ENCODE results near the gene UBAP2.

UBAP2 gene, protein sequence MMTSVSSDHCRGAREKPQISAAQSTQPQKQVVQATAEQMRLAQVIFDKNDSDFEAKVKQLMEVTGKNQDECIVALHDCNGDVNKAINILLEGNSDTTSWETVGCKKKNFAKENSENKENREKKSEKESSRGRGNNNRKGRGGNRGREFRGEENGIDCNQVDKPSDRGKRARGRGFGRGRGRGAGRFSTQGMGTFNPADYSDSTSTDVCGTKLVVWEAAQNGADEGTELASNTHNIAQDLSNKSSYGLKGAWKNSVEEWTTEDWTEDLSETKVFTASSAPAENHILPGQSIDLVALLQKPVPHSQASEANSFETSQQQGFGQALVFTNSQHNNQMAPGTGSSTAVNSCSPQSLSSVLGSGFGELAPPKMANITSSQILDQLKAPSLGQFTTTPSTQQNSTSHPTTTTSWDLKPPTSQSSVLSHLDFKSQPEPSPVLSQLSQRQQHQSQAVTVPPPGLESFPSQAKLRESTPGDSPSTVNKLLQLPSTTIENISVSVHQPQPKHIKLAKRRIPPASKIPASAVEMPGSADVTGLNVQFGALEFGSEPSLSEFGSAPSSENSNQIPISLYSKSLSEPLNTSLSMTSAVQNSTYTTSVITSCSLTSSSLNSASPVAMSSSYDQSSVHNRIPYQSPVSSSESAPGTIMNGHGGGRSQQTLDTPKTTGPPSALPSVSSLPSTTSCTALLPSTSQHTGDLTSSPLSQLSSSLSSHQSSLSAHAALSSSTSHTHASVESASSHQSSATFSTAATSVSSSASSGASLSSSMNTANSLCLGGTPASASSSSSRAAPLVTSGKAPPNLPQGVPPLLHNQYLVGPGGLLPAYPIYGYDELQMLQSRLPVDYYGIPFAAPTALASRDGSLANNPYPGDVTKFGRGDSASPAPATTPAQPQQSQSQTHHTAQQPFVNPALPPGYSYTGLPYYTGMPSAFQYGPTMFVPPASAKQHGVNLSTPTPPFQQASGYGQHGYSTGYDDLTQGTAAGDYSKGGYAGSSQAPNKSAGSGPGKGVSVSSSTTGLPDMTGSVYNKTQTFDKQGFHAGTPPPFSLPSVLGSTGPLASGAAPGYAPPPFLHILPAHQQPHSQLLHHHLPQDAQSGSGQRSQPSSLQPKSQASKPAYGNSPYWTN

DNA sequence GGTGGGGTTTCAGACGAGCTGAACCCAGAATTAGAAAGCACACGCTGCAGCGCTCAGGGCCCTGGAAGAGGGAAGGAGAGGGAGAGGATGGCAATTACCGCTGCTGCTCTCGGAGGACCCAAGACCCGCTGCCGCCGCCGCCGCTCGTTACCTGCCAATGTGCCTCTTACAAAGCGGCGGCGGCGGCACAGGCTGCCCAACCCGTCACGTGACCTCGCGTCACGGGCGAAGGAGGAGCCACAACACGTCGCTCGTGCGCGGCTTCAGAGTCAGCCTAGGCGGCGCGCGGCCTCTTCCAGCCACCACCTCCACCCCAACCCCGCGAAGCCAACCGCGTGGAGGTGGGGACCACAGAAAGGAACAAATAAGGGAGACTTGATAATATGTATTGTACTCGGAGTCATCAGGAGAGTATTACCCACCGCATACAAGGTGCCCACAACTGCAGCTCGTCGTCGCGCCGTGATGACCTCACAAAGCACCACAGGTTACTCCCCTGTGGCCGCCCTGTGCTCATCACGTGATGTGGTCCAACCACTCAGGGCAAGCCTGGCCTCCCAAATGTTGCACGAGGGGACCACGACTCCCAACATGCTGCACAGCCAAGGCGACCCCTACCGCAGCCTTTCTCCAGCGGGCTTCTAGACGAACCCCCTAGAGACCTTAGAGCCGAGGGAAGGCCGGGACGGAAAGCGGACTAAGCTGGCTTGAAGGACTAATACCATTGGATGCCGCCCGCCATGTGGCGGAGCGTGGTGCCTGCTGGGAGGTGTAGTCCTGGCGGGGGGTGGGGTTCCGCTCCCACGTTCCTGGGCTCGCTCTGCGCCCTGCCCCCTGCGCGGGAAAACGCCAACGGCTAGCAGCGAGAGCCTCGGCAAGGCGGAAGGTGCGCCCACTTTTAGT is at the start of gene UBAP2:
Gene UBAP2 (minus strand): TSS at position 161 of the 903 bp plus-strand sequence. CDS start 31,739 bp downstream, outside the sequence.
- peak; percentile 95 to 96 for DNase-seq (ENCODE audit: low read depth in 2 of 2)

DNA sequence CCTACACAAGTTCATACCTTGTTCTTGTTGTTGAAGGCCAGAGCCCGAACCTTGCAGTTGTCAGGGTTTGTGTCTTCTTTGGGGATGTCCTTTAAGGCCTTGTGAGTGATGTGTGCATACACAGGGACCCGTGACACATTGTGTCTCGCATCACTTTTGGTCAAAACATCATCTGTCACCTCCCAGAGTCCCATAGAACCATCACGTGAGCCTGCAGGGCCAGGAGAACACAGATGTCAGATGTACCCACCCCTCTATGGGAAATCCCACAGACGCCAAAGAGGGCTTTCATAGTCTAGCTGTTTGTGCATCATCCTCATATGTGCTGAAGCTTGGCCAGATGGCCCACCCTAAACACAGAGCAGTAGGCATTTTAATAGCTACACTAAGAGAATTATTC is 49.6 kb upstream of the UBAP2 start:
- DNase-seq (ENCODE audit: low read depth in 2 of 2), result no peak

DNA sequence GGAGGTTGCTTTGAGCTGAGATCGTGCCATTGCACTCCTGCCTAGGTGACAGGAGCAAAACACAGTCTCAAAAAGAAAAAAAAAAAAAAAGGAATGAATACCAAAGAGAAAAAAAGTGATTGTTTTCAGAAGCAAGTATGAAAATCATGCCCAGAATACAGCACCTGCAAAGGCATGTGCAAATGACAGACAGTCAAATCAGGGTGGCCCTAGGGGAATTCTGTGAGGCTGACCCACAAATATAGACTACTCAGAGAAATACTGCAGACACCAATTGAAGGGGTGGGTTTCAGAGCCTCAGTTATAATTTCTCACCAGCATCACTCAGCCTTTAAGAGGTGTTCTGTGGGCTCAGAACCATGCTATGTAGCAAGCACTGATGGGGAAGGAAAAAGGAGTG is 49.2 kb upstream of the UBAP2 start:
- DNase-seq (ENCODE audit: low read depth in 2 of 2), result no peak

DNA sequence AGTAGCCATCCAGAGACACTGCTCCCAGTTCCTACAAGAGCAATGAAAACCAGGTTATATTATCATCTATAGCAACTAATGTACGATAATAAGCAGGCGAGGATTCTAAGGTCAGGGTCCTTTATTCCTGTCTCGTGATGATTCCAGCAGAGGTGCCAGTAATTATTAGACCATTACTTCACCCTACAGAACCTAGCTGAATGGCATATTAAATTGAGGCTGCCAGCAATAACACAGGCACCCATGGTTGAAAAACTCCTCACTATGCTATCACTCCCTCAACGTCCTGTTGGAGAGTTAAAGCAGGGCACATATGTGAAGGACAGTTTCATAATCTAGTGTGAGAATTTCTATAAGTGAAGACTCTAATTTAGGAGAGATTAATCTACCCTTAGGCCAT is 48.1 kb upstream of the UBAP2 start:
- no peak for DNase-seq (ENCODE audit: low read depth in 2 of 2)

DNA sequence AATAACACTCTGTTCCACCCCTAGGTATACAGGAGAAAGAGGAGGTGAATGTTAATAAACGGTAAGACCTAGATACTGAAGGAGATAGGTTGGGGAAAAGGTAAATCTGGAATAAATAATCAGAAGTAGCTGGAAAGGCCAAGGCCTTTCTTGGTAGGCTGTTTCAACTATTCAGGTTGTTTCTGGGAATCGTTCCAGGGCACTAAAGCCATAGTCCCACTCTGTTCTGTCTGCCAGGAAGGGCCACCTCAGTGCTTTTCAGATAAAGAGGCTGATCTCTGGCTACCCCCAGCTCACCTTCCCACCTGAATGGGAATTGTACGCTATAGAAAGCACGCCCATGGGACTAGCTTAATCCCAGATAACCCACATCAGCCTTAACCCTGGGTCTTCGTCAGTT is 44.9 kb upstream of the UBAP2 start:
- no peak for DNase-seq (ENCODE audit: low read depth in 2 of 2)

DNA sequence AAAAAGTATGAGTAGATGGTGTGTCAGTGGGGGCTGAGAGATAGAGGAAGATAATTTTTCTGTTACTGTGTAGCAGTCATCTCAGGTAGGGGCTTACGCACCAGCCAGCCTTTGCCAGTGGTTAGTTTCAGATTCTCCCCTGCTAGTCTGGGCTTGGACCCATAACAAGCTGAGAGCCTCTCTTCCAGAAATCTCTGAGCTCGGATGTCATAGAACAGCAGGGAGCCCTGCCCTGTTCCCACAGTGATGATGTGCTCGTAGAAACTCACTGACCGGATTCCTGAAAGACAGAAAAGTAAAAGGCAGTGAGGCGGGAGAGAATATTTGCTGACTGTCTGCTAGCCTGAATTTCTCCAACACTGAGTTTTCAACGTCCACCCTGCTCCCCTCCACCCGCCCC is 40.6 kb upstream of the UBAP2 start:
- DNase-seq (ENCODE audit: low read depth in 2 of 2), result no peak

DNA sequence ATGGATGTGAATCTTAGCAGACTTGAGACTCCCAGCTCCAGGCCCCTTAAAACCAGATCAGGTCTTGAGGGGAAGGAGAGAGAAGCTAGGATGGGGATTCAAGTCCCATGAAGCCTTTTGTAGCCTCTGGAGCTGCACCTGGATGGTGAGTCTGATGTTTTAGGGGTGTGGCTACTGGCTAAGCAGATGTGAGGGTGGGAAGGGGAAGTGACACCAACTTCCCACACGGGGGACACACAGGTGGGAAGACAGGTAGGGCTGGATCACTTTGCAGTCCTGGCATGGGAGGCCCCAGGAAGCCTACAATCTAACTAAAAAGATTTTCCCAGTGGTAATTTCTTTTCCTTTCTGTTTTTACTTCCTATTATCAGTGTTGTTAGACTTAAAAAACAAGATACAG is 38.7 kb upstream of the UBAP2 start:
- no peak for DNase-seq (ENCODE audit: low read depth in 2 of 2)

DNA sequence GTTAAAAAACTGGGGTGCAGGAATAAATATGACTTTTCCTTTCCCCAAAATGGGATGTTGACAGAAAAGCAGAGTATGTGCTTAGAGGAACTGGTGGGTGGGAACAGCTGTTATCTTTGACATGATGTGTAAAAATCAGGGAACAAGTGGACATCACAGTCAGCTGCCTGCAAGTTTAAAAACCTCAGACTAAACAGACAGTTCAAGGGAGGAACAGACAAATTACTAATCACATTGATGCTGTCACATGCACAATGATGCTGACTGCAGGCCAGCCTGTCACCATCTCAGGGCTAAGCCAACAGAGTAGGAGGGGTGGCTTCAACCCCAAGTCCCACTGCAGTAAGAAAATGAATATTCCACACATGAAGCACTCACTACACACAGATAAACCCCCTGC is 38.2 kb upstream of the UBAP2 start:
- DNase-seq (ENCODE audit: low read depth in 2 of 2), result no peak

DNA sequence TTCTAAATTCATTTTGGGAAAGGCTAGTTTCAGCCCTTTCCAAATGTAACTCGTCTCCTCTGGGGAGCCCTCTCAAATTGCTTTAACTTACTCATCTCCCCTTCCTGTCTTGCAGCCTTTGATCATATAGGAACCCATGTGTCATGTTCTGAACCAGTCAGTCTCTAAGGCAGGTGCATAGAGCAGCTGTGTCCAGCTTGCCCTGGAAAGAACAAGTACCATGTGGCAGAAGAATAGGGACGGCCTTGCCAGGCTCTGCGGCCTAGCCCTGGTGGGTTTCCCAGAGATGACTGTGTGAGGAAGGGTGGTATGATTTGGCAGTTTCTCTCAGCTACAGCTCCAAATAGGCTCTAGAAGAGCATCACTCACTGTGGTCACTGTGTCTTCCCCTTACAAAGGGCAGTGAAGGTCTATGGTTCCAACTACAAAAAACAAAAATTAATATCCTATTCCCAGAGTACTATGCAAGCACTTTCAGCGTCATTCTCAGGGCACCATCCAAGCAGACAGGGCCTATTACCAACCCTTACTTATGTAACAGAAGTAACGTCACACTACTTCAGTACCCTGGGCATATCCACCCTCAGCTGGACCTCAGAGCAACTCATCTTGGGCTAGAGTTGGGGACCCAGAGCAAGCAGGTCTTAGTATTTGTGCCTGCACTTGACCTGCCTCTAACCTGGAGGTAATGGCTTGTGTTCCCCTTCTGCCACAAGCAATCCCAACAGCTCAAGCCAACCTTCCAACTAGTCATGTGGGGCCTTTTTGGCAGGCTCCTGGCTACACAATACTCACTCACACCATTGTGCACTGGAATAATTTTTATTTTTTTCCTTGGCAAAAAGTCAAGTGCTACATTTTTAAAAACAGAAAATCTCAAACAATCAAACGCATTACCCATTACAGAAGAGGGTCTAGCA is 37.2 kb upstream of the UBAP2 start:
- no peak for DNase-seq (ENCODE audit: low read depth in 2 of 2)

DNA sequence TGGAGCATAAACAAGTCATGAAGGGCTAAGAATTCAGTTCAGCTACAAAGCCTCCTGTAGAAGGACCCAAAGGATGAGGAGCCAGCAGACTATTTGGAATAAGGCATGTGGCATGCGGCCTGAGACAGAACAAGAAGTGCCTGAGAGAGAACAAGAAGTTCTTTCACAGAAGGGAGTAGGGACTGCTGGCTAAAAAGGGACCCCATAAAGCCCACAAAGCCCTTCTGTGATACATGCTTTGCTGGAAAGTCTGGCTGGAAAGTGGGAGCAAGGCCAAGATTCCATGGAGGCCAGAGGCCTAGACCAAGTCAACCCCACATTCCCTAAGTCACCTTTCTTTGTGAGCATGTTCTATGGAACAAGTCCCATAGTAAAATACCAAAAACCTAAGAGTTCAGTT is 35.9 kb upstream of the UBAP2 start:
- DNase-seq (ENCODE audit: low read depth in 2 of 2), result no peak

DNA sequence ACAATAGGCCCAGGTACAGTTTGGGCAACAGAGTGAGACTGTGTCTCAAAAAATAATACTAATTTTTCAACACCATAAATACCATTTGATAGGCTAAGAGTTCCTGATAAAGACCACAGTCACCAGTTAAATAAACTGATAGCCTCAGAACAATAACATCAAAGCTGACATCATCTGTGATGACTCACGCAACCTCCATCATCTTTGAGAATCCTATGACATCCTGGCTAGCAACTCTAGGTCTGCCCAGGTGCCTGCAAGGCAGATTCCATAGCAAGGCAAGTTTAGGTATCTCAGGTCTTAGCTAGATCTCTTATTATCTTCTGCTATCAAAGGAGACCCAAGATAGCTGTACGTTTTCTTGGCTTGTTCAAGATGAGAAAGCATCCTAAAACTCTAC is 30.5 kb upstream of the UBAP2 start:
- no peak for DNase-seq (ENCODE audit: low read depth in 2 of 2)

DNA sequence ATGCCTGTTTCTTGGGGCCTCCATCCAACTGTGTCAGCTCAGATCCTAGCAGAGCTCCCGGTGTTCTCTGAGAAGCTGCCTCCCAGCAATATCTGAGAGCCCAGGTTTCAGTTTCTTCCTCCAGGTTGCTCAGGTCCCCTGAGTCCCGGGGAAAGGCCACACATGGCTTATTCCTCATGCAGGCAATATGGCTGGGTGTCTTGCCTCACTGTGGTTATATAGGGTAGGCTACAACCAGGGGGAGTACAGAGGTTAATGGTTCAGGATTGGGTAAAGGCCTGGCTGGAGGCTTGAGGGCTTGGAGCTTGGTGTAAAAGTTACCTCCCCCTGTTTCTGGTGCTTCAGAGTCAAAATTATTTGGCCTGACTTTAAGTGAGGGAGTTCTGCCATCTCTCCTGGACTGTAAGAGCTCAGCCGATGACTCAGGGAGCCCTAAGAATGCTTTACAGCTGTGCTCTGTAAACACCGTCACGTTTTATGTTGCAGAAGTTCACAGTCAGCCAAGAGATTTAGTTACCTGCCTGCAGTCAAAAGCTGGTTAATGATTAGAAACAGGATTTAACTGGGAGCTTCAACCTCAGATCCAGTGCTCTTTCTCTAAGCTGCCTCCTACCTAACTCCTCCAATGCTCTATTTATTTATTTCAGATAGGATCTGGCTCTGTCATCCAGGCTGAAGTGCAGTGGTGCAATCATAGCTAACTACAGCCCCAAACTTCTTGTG is 24.3 kb upstream of the UBAP2 start:
- DNase-seq (ENCODE audit: low read depth in 2 of 2), result no peak

DNA sequence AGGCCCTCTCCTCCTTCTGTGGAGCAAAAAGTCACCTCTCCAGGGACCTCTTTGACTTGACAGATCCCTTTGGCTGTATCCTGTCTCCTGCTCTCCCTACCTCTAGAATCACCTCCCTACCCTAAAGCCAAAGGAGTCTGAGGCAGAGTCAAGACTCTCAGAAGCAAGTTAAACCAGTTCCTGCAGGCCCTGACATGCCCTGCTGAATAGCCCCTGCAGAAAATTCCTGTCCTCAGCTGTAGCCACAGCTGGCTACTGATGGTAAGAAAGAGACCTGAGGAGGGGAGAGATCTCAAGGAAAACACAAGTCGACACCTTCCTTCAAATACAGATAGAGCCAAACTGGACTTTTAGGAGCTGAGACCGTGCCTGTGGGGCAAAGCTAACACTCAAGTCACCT is 23.7 kb upstream of the UBAP2 start:
- DNase-seq (ENCODE audit: low read depth in 2 of 2), result no peak

DNA sequence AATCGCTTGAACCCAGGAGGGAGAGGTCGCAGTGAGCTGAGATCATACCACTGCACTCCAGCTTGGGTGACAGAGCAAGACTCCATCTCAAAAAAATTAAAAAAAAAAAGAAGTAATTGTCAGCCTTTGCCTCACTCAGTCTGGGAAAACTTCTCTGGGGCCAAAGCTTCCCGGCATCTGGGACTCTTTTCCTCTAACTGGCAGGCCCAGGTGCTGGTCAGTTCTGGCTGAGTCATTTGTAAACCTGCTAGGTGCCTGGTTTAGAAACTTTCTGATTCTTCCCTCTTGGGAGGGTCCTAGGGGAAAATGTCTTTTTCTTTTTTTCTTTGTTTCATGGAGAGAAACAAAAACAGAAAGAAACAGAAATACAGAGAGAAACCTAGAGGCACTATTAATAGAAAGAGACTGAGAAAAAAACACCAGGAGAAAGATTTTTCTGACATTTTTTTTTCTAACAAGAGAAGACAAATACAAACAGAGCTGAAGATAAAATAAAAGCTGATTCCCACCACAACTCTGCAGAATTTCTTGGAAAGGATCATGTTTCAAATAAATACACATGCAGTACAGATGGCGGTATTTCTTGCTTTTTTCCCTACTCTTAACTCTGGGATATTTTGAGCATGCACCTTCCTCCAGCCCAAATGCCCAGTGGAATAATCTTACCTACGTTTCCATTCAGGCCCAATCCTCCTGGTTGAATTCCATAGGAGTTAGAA is 22.1 kb upstream of the UBAP2 start:
- no peak for DNase-seq (ENCODE audit: low read depth in 2 of 2)

DNA sequence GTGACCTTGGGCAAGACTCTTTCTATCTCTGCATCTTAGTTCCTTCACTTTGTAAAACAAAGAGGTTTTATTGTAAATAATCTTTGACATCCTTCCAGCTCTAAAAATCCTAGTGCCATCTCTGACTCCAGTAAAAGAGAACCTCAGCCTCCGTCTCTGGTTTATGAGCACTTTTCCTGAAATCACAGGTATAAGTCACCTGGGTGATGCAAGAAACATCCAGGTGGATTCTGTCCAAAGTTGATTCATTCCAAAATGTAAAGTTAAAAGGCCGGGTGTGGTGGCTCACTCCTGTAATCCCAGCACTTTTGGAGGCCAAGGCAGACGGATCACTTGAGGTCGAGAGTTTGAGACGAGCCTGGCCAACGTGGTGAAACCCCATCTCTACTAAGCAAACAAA is 21.1 kb upstream of the UBAP2 start:
- no peak for DNase-seq (ENCODE audit: low read depth in 2 of 2)

DNA sequence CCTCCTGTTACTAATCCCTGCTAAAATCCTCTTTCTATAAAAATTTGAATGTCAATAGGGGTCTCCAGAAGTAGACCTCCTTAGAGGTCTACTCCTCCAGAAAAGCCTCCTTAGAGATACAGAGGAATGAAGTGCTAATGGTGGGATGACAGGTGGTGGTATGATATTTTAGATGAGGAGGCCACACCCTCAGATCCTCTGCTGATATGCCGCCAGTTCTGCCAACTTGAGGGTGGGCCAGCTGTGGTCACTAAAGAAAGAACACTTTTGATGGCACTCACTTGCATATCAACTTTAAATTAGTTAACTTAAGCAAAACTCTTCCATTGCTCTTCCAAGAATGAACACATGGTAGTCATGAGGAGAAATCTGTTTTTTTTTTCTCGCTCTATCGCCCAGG is 16.9 kb upstream of the UBAP2 start:
- DNase-seq (ENCODE audit: low read depth in 2 of 2), result no peak

DNA sequence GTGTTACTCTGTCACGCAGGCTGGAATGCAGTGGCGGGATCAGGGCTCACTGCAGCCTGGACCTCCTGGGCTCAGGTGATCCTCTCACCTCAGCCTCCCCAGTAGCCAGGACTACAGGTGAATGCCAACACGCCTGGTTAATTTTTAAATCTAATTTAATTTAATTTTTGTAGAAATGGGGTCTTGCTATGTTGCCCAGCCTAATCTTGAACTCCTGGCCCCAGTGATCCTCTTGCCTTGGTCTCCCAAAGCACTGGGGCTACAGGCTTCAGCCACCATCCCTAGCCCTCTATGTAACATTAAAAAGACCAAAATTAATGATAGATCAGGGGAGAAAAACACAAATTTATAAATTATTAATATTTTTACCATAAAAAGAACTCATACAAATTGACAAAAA is 11.3 kb upstream of the UBAP2 start:
- no peak for DNase-seq (ENCODE audit: low read depth in 2 of 2)

DNA sequence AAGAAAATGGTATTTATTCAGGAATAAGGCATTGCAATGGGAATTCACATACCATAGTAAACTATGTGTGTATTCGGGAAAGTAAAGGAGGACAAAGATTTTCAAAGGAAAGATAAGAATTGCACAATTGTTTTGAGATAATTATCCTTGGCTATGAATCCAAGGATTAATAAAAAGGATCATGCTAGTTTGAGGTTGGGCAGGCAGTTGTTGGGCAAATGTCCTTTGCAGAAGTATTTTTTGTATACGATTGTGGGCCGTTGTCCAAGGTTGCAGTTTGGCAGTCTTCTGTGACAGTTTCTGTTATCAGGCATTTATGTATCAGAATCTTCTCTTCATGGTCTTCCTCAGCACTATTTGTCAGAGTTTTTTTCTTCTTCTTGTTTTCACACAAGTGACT is 10.6 kb upstream of the UBAP2 start:
- DNase-seq (ENCODE audit: low read depth in 2 of 2), result no peak
